HFF-Myc (cell line): Measurements from ENCODE around the gene CNPY3.

Experiments
- DNase-seq: peaks from one replicate; pipeline ENCODE4 v3.0.0-alpha.2; 2011; ENCODE audit warnings: low read depth; ENCODE audit errors: extremely low read depth
- H3K4me3 ChIP-seq: replicated peaks from 2 replicates; pipeline ENCODE4 v1.5.1; 2011; ENCODE audit warnings: low read depth, mild to moderate bottlenecking, control low read depth, low read length
- TF ChIP-seq, protein P1 (sequence below): IDR thresholded peaks from 2 replicates; pipeline ENCODE4 v1.5.1; 2012; ENCODE audit warnings: mild to moderate bottlenecking, low read depth, low read length, control low read depth; ENCODE audit errors: missing control alignments

The CNPY3 gene

GRCh38 chr6:42984001-42984923 is 55.0 kb downstream of the CNPY3 start, which contains the start of gene PPP2R5D:
TSS of gene PPP2R5D (plus strand) at chr6:42984570. CDS start at chr6:42984678, 108 bp downstream.
- peak within 1 kb of the TSS; percentile 73 for H3K4me3 ChIP-seq

DNA sequence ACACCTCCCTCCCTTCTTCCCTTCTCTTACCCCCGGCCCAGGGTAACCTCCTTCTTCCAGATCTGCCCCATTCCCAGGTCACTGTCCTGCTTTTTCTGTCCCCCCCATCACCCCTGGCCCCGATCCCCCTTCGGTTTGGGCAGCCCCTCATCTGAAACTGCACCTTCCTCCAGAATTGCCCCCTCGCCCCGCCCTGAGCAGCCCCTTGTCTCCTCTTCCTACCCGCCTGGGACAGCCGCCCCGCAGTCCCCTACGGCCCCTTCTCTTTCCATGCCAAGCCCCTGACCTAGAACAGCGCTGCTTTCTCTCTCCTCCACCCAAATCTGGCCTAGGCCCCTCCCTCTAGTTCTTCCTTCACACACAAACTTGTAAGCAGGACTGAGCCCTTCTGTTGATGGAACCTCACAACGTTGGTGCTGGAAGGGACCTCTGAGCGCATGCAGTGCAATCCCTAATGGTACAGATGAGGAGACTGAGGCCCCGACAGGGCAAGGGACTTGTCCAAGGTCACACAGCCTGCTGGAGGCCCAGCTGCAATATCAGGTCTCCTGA is 55.7 kb downstream of the CNPY3 start:
- peak overlapping the region; percentile 73 for H3K4me3 ChIP-seq
- TF ChIP-seq, protein P1, sequence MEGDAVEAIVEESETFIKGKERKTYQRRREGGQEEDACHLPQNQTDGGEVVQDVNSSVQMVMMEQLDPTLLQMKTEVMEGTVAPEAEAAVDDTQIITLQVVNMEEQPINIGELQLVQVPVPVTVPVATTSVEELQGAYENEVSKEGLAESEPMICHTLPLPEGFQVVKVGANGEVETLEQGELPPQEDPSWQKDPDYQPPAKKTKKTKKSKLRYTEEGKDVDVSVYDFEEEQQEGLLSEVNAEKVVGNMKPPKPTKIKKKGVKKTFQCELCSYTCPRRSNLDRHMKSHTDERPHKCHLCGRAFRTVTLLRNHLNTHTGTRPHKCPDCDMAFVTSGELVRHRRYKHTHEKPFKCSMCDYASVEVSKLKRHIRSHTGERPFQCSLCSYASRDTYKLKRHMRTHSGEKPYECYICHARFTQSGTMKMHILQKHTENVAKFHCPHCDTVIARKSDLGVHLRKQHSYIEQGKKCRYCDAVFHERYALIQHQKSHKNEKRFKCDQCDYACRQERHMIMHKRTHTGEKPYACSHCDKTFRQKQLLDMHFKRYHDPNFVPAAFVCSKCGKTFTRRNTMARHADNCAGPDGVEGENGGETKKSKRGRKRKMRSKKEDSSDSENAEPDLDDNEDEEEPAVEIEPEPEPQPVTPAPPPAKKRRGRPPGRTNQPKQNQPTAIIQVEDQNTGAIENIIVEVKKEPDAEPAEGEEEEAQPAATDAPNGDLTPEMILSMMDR: no peak
- no peak for DNase-seq

More at GRCh38 chr6:42984001-42984923, 55.0 kb downstream of the CNPY3 start, which contains the start of gene PPP2R5D:
- TF ChIP-seq, protein P1: no peak
- DNase-seq: peak; percentile 97

GRCh38 chr6:42987533-42988451 is 58.5 kb downstream of the CNPY3 start:
- no peak overlapping the region for H3K4me3 ChIP-seq

DNA sequence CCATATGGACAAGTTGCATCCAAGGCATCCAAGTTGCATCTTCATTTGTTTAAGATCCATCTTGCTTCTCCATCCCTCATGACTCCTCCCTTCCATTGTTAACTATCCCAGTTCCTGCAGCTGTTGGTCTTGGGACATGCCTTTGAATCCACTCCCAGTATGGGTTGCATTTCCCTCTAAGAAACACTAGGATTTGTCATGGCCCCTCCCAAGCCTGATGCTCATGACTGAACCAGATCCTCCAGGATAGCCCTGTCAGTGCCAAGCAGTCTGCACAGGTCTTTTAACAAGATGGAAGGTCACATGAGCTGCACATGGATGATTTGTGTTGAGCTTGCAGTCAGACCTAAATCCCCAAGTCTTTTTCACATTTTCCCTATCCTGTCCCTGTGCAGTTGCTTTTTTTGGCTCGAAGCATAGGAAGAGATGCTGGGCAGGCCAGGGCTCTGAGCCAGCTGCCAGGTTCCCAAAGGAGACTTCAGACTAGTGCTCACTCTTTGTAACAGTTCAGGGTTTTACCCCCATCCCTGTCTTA is 59.3 kb downstream of the CNPY3 start:
- DNase-seq: no peak
- no peak overlapping the region for H3K4me3 ChIP-seq
- TF ChIP-seq, protein P1: no peak

More at GRCh38 chr6:42987533-42988451, 58.5 kb downstream of the CNPY3 start:
- no peak for DNase-seq
- TF ChIP-seq, protein P1: no peak
